AG04449 (cell line): ENCODE data around the gene BCAS3.

ENCODE experiments used
- CTCF ChIA-PET: fragments of 350-600 bp; formaldehyde crosslinking; extraction: SDS; loops from one replicate; lab custom pipeline; 2021; ENCODE audit warnings: antibody characterized with exemption; lab: Yijun Ruan, JAX
- POLR2A ChIA-PET: fragments of 400-600, 350-600 bp; formaldehyde crosslinking; extraction: SDS; loops from one replicate; lab custom pipeline; 2020; ENCODE audit warnings: antibody characterized with exemption, inconsistent platforms; lab: Yijun Ruan, JAX
- DNase-seq: peaks from one replicate; pipeline ENCODE4 v3.0.0-alpha.2; 2010; ENCODE audit warnings: low read depth, low spot score
- H3K4me3 ChIP-seq: 2 replicates; pipeline ENCODE4 v1.5.1; 2011; ENCODE audit warnings: low read depth, mild to moderate bottlenecking, control low read depth, low read length
- TF ChIP-seq, protein P1 (sequence below): IDR thresholded peaks from one replicate; pipeline ENCODE4 v1.5.1; 2011; ENCODE audit warnings: mild to moderate bottlenecking, moderate library complexity, low read length, control low read depth, inconsistent platforms; ENCODE audit not compliant: insufficient read depth; ENCODE audit errors: missing control alignments

The BCAS3 gene

DNA sequence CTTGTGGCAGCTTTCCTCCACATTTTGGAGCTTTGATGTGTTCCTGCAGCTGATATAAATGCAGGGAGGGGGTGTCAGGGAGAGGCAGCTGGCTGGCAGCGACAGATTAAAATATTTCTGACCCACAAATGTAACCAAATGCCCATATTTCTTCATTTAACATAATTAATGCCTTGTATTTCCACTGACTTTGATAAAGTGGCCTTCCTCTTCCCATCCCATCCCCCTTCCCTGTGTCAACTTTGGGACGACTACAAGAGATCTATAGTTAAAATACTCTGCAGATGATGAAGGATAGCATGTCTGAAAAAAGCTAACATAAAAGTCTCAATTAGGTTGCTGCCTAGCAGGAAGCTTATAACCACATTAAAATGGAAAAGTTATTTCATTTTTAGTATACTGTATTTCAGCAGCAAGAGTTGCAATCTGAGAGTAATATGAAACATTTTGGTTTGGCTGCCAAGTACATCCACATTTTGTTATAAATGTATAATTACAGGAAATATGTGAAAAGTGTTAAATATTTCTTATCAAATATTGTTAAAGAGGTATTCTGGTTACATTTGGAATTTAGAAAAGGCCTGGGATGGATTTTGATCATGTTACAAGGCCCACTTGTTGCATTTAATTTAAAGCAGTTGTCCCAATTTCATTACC is 483.3 kb downstream of the BCAS3 start:
- TF ChIP-seq, protein P1, sequence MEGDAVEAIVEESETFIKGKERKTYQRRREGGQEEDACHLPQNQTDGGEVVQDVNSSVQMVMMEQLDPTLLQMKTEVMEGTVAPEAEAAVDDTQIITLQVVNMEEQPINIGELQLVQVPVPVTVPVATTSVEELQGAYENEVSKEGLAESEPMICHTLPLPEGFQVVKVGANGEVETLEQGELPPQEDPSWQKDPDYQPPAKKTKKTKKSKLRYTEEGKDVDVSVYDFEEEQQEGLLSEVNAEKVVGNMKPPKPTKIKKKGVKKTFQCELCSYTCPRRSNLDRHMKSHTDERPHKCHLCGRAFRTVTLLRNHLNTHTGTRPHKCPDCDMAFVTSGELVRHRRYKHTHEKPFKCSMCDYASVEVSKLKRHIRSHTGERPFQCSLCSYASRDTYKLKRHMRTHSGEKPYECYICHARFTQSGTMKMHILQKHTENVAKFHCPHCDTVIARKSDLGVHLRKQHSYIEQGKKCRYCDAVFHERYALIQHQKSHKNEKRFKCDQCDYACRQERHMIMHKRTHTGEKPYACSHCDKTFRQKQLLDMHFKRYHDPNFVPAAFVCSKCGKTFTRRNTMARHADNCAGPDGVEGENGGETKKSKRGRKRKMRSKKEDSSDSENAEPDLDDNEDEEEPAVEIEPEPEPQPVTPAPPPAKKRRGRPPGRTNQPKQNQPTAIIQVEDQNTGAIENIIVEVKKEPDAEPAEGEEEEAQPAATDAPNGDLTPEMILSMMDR: no peak
- no peak overlapping the region for H3K4me3 ChIP-seq
- no peak for DNase-seq
- POLR2A ChIA-PET: no interaction called here
- CTCF ChIA-PET: no interaction called here

DNA sequence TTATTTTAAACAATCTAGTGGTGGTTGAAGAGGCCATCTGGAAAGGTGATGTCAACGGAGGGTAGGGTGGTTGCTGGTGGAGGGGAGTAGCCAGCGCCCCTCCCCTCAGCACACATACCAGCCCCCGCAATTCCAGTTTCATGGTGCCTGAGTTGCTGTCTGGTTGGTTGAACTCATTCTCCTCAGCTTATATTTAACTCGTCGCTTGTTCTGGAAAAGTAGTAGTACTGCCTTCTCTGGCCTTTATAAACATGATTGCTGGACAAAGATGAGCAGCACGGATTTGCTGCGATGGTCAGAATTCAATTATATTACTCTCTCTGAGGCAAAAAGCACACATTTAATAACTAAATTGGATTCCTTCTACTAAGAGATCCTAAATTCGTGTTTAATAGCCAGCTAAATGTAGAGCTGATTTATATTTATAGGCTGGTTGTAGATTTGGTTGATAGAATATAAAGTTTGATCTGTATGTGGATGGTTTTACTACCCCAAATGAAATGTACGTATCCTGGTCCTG is 484.0 kb downstream of the BCAS3 start:
- TF ChIP-seq, protein P1: no peak
- DNase-seq: no peak
- CTCF ChIA-PET: no interaction called here
- H3K4me3 ChIP-seq: no peak overlapping the region
- POLR2A ChIA-PET: no interaction called here

DNA sequence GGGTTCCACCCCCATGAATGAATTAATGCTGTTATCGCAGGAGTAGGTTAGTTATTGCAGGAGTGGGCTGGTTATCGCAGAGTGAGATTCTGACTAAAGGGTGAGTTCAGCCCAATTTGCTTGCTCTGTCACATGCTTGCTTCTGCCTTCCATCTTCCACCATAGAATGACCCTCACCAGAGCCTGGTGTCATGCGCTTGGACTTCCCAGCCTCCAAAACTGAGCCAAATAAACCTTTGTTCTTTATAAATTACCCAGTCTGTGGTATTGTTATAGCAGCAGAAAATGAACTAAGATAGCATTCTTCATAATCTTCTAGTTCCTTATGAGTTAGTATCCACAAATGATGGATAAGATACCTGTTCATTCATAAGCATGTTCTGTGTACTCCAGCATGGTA is 486.9 kb downstream of the BCAS3 start:
- CTCF ChIA-PET: no interaction called here
- DNase-seq: no peak
- TF ChIP-seq, protein P1: no peak
- POLR2A ChIA-PET: no interaction called here
- no peak overlapping the region for H3K4me3 ChIP-seq

DNA sequence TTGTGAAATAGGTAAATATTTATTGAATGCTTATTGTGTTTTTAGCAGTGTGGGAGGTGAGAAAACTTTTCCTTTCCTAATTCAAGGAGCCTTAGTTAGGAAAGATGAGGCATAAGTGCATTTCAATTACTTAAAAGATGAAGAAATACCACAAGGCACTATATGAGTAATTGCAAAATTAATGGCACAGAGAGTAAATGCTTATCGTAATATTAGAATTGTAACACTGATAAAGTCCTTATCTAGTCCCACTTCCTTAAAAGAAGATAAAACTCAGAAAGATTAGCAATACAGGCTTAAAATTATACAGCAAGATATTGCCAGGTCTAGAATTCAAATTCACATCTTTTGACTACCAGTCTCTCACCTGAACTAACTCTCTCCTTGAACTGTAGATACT is 489.4 kb downstream of the BCAS3 start:
- no peak overlapping the region for H3K4me3 ChIP-seq
- ChIA-PET POLR2A (no interaction called here), CTCF (no interaction called here)
- TF ChIP-seq, protein P1: no peak
- no peak for DNase-seq

DNA sequence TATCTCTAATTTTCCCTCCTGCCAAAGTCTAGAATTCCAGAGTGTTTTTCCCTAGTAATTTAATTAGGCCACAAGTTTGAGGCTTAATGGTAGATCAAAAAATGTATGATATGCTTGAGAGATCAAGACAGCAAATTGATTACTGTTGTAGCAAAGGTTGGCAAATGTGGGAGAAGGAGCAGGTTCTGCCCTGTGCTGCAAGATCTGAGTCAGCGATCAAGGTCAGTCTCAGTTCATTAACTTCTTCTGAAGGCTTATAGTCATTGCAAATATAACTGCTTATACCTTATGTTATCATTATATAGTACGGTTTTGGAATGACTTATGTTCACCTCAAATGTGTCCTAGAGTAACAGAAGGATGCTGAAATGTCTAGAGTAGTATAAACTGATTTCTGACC is 490.9 kb downstream of the BCAS3 start:
- ChIA-PET POLR2A (no interaction called here), CTCF (interaction anchor here (1.0 kb wide), 1 partner anchor 14 kb away, joined by 3 read pairs; no protein-coding TSS in a partner anchor)
- no peak overlapping the region for H3K4me3 ChIP-seq
- no peak for DNase-seq
- TF ChIP-seq, protein P1: no peak

DNA sequence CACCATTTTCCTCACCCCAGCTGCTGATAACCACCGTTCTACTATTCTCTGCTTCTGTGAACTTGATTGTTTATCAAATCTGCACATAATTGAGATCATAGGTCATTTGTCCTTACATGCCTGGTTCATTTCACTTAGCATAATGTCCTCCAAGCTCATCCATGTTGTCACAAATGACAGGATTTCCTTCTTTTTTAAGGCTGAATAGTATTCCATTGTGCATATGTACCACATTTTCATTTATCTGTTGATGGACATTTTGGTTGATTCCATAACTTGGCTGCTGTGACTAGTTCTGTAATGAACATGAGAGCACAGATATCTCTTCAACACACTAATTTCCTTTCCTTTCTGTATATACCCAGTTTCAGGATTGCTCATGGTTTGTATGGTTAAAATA is 496.7 kb downstream of the BCAS3 start:
- DNase-seq: no peak
- TF ChIP-seq, protein P1: no peak
- CTCF ChIA-PET: no interaction called here
- POLR2A ChIA-PET: no interaction called here
- no peak overlapping the region for H3K4me3 ChIP-seq
